Measurements from ENCODE around the gene PLEKHB2. TPM values are rescaled to one million over a fixed set of nuclear protein-coding genes. Genes with fewer than 3 reads are reported as not detected.
A peak's percentile ranks its signal among the peaks of the same experiment; 100 is the strongest.

The PLEKHB2 gene
- total and polyA plus RNA-seq, 2 experiments from 2014 or later: 39.8 to 99.2 TPM

- H2AFZ ChIP-seq: peak overlapping the region; percentile 80; the same call in 1 of the 2 replicates
- ATAC-seq: peak; percentile 7
Observed at GRCh38 chr2:131154647-131155046, 49.5 kb downstream of the PLEKHB2 start.

More at GRCh38 chr2:131154647-131155046, 49.5 kb downstream of the PLEKHB2 start:
- H3K9me3 Mint-ChIP-seq: no peaks in the 10 kb centered on the region; the same call in 2 of the 3 replicates
- H3K27me3 Mint-ChIP-seq (ENCODE audit: insufficient read depth, low read depth, poor library complexity): peaks cover 13% of the 10 kb centered on the region
- H3K4me3 Mint-ChIP-seq: no peak overlapping the region
- no peak overlapping the region for H3K4me2 ChIP-seq
- H3K36me3 ChIP-seq (ENCODE audit: insufficient read depth): peaks cover 2% of the 10 kb centered on the region; the same call in 1 of the 2 replicates
- peaks cover 11% of the 10 kb centered on the region for H3K36me3 Mint-ChIP-seq (ENCODE audit: low read depth)
- H3K4me1 Mint-ChIP-seq: peaks cover 19% of the 10 kb centered on the region
- no peak overlapping the region for H3K27ac Mint-ChIP-seq
- H4K20me1 ChIP-seq (replicated peaks; ENCODE audit: insufficient read depth): peaks cover 3% of the 10 kb centered on the region; the same call in 1 of the 2 replicates
- no peak for TF ChIP-seq ETS1 (IDR thresholded peaks at IDR 0.05)
- TF ChIP-seq JUNB (IDR thresholded peaks at IDR 0.05; ENCODE audit: unreplicated experiment): no peak
- TF ChIP-seq, protein P1, sequence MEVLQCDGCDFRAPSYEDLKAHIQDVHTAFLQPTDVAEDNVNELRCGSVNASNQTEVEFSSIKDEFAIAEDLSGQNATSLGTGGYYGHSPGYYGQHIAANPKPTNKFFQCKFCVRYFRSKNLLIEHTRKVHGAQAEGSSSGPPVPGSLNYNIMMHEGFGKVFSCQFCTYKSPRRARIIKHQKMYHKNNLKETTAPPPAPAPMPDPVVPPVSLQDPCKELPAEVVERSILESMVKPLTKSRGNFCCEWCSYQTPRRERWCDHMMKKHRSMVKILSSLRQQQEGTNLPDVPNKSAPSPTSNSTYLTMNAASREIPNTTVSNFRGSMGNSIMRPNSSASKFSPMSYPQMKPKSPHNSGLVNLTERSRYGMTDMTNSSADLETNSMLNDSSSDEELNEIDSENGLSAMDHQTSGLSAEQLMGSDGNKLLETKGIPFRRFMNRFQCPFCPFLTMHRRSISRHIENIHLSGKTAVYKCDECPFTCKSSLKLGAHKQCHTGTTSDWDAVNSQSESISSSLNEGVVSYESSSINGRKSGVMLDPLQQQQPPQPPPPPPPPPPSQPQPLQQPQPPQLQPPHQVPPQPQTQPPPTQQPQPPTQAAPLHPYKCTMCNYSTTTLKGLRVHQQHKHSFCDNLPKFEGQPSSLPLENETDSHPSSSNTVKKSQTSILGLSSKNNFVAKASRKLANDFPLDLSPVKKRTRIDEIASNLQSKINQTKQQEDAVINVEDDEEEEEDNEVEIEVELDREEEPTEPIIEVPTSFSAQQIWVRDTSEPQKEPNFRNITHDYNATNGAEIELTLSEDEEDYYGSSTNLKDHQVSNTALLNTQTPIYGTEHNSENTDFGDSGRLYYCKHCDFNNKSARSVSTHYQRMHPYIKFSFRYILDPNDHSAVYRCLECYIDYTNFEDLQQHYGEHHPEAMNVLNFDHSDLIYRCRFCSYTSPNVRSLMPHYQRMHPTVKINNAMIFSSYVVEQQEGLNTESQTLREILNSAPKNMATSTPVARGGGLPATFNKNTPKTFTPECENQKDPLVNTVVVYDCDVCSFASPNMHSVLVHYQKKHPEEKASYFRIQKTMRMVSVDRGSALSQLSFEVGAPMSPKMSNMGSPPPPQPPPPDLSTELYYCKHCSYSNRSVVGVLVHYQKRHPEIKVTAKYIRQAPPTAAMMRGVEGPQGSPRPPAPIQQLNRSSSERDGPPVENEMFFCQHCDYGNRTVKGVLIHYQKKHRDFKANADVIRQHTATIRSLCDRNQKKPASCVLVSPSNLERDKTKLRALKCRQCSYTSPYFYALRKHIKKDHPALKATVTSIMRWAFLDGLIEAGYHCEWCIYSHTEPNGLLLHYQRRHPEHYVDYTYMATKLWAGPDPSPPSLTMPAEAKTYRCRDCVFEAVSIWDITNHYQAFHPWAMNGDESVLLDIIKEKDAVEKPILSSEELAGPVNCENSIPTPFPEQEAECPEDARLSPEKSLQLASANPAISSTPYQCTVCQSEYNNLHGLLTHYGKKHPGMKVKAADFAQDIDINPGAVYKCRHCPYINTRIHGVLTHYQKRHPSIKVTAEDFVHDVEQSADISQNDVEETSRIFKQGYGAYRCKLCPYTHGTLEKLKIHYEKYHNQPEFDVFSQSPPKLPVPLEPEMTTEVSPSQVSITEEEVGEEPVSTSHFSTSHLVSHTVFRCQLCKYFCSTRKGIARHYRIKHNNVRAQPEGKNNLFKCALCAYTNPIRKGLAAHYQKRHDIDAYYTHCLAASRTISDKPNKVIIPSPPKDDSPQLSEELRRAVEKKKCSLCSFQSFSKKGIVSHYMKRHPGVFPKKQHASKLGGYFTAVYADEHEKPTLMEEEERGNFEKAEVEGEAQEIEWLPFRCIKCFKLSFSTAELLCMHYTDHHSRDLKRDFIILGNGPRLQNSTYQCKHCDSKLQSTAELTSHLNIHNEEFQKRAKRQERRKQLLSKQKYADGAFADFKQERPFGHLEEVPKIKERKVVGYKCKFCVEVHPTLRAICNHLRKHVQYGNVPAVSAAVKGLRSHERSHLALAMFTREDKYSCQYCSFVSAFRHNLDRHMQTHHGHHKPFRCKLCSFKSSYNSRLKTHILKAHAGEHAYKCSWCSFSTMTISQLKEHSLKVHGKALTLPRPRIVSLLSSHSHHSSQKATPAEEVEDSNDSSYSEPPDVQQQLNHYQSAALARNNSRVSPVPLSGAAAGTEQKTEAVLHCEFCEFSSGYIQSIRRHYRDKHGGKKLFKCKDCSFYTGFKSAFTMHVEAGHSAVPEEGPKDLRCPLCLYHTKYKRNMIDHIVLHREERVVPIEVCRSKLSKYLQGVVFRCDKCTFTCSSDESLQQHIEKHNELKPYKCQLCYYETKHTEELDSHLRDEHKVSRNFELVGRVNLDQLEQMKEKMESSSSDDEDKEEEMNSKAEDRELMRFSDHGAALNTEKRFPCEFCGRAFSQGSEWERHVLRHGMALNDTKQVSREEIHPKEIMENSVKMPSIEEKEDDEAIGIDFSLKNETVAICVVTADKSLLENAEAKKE (CRISPR knock-in tag; IDR thresholded peaks at IDR 0.05): no peak
- TF ChIP-seq EZH2phosphoT487 (IDR thresholded peaks at IDR 0.05; ENCODE audit: unreplicated experiment): no peak
- DNase-seq (ENCODE audit: low spot score): no peak
- H3K27ac ChIP-seq (ENCODE audit: low read depth): no peak overlapping the region
- H3K4me3 ChIP-seq: no peak overlapping the region
- H3K79me2 ChIP-seq (replicated peaks; ENCODE audit: insufficient read depth): no peaks in the 10 kb centered on the region
- H3F3A ChIP-seq (replicated peaks; ENCODE audit: low read depth): no peaks in the 10 kb centered on the region
- no peaks in the 10 kb centered on the region for H3K9me2 ChIP-seq (ENCODE audit: insufficient read depth)
- H3K27me3 ChIP-seq (ENCODE audit: insufficient read depth): no peaks in the 10 kb centered on the region
- H3K4me1 ChIP-seq (ENCODE audit: insufficient read depth): no peaks in the 10 kb centered on the region; the same call in 1 of the 2 replicates

Data from GM23338 (cell line).